A673 (cell line): ENCODE measurements around the gene PRR14L. TPM values are rescaled to one million over a fixed set of nuclear protein-coding genes. Genes with fewer than 3 reads are reported as not detected.

ENCODE experiments used
- BruUV-seq: library from RNA; stranded (reverse); fragments of 400-500 nt; replicated peaks from 2 replicates; lab custom pipeline; 2021; lab: Mats Ljungman, UMichigan
- CTCF ChIA-PET: fragments of 300-600 bp; sonication (Branson Sonifier 250); formaldehyde crosslinking; loops from one replicate; lab custom pipeline; 2022; ENCODE audit warnings: antibody characterized with exemption; lab: Charles Lee
- POLR2A ChIA-PET: fragments of 300-600 bp; sonication (Branson Sonifier 250); formaldehyde crosslinking; loops from one replicate; lab custom pipeline; 2022; ENCODE audit warnings: antibody characterized with exemption; ENCODE audit not compliant: low non-redundant PET; lab: Charles Lee
- DNase-seq: peaks from one replicate; pipeline ENCODE4 v3.0.0-alpha.2; 2015; ENCODE audit warnings: low spot score
- H3K27ac ChIP-seq: fragments of 200-600 bp; sonication (generic); 2 replicates; pipeline ENCODE4 v1.5.1; 2016; ENCODE audit warnings: mixed run types, low read depth, mild to moderate bottlenecking, mixed read lengths, antibody characterized with exemption, low read length; ENCODE audit not compliant: poor library complexity, severe bottlenecking
- H3K27me3 ChIP-seq: fragments of 200-600 bp; sonication (generic); replicated peaks from 2 replicates; pipeline ENCODE4 v1.6.1; 2017; ENCODE audit warnings: mixed run types, low read depth, mild to moderate bottlenecking, mixed read lengths, antibody characterized with exemption, low read length; ENCODE audit not compliant: insufficient read depth, poor library complexity
- H3K36me3 ChIP-seq: fragments of 200-600 bp; sonication (generic); 2 replicates; pipeline ENCODE4 v1.6.1; 2016; ENCODE audit warnings: mixed run types, mild to moderate bottlenecking, mixed read lengths, antibody characterized with exemption, low read length; ENCODE audit not compliant: insufficient read depth, poor library complexity, severe bottlenecking
- H3K4me1 ChIP-seq: fragments of 200-600 bp; sonication (generic); 2 replicates; pipeline ENCODE4 v1.6.1; 2017; ENCODE audit warnings: mixed run types, mild to moderate bottlenecking, mixed read lengths, antibody characterized with exemption, low read length; ENCODE audit not compliant: insufficient read depth, poor library complexity, severe bottlenecking
- H3K4me3 ChIP-seq: fragments of 200-600 bp; sonication (generic); 2 replicates; pipeline ENCODE4 v1.5.1; 2016; ENCODE audit warnings: low read depth, mixed run types, mild to moderate bottlenecking, mixed read lengths, low read length; ENCODE audit not compliant: poor library complexity, severe bottlenecking
- H3K9me3 ChIP-seq: fragments of 200-600 bp; sonication (generic); 2 replicates; pipeline ENCODE4 v1.6.1; 2016; ENCODE audit warnings: mixed run types, low read depth, mild to moderate bottlenecking, mixed read lengths, antibody characterized with exemption, low read length; ENCODE audit not compliant: poor library complexity, severe bottlenecking
- EZH2 ChIP-seq: fragments of 200-600 bp; sonication (generic); IDR thresholded peaks from 2 replicates; pipeline ENCODE4 v1.6.1; 2017; ENCODE audit warnings: borderline replicate concordance, low read depth, mild to moderate bottlenecking, mixed read lengths, antibody characterized with exemption, low read length; ENCODE audit not compliant: poor library complexity, severe bottlenecking
- intact Hi-C: fragments of 100-400 bp; cut with micrococcal nuclease; formaldehyde crosslinking; loops from one replicate; pipeline ENCODE4 v1.10.0; 2022; ENCODE audit not compliant: unreplicated experiment
- total RNA-seq: library from RNA; stranded (reverse); gene quantifications from 2 replicates; pipeline ENCODE4 v1.2.3, GENCODE V29; 2021
- TF ChIP-seq, protein P1 (sequence below): fragments of 300-800, 200-600 bp; sonication (generic); conservative IDR thresholded peaks from 2 replicates; pipeline ENCODE4 v1.5.1; 2017; ENCODE audit warnings: low read depth, mild to moderate bottlenecking, antibody characterized with exemption, low read length, moderate library complexity, mixed read lengths

Gene PRR14L
- total RNA-seq, 1 experiment from 2014 or later = 65.4 TPM

DNA sequence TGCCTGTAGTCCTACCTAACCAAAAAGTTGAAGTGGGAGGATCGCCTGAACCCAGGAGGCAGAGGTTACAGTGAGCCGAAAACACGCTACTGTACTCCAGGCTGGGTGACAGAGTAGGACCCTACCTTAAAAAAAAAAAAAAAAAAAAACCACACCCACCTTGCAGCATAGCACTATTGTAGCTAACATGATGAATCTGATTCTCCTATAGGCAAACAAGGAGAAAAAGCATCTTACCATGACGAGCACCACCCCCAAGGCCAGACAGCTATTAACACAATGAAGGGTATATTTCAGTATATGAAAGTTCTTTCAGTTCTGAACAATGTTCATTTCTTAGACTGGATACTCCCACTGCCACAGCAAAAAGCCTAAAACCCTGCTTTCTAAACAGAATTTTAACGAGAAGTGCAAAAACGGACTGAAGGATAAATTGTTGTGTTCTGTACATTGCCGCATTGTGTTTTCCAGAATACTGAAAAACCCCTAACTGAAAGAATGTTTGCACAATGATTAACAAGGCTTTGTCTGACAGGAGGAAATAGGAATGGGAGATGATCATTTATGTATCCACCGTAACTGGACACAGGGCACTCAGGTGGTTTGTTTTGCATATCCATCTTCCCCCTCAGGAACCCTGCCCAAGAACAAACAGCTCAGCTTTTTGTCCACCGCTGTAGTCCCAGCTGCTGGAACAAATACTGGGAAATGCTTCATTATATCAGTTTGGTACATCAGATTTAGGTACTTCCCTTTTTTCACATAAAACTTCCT lies 96.8 kb downstream of the PRR14L start:
- ChIA-PET POLR2A (no interaction called here), CTCF (no interaction called here)
- peaks cover 6% of the 10 kb centered on the region for H3K36me3 ChIP-seq
- intact Hi-C loops = no loop called here
- H3K9me3 ChIP-seq = no peaks in the 10 kb centered on the region
- no peak for TF ChIP-seq EZH2
- TF ChIP-seq, protein P1, sequence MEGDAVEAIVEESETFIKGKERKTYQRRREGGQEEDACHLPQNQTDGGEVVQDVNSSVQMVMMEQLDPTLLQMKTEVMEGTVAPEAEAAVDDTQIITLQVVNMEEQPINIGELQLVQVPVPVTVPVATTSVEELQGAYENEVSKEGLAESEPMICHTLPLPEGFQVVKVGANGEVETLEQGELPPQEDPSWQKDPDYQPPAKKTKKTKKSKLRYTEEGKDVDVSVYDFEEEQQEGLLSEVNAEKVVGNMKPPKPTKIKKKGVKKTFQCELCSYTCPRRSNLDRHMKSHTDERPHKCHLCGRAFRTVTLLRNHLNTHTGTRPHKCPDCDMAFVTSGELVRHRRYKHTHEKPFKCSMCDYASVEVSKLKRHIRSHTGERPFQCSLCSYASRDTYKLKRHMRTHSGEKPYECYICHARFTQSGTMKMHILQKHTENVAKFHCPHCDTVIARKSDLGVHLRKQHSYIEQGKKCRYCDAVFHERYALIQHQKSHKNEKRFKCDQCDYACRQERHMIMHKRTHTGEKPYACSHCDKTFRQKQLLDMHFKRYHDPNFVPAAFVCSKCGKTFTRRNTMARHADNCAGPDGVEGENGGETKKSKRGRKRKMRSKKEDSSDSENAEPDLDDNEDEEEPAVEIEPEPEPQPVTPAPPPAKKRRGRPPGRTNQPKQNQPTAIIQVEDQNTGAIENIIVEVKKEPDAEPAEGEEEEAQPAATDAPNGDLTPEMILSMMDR = no peak
- H3K27ac ChIP-seq = no peak overlapping the region
- BruUV-seq = no TSS peak
- no peak overlapping the region for H3K4me3 ChIP-seq
- DNase-seq = no peak
- no peaks in the 10 kb centered on the region for H3K27me3 ChIP-seq
- H3K4me1 ChIP-seq = no peaks in the 10 kb centered on the region

DNA sequence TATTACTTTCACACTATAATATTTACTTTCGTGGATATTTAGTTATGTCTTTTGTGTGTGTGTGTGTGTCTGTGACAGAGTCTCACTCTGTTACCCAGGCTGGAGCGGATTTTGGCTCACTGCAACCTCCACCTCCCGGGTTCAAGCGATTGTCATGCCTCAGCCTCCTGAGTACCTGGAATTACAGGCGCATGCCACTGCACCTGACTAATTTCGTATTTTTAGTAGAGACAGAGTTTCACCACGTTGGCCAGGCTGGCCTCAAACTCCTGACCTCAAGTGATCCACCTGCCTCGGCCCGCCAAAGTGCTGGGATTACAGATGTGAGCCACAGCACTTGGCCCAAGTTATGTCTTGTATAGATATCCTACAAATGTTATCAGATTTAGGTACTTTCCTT lies 97.8 kb downstream of the PRR14L start:
- no peak for TF ChIP-seq EZH2
- TF ChIP-seq, protein P1 = no peak
- no TSS peak for BruUV-seq
- Histone ChIP-seq H3K4me3 (no peak overlapping the region), H3K9me3 (no peaks in the 10 kb centered on the region), H3K36me3 (peaks cover 6% of the 10 kb centered on the region), H3K27me3 (no peaks in the 10 kb centered on the region), H3K27ac (no peak overlapping the region), H3K4me1 (no peaks in the 10 kb centered on the region)
- intact Hi-C loops = no loop called here
- ChIA-PET CTCF (no interaction called here), POLR2A (no interaction called here)
- no peak for DNase-seq

DNA sequence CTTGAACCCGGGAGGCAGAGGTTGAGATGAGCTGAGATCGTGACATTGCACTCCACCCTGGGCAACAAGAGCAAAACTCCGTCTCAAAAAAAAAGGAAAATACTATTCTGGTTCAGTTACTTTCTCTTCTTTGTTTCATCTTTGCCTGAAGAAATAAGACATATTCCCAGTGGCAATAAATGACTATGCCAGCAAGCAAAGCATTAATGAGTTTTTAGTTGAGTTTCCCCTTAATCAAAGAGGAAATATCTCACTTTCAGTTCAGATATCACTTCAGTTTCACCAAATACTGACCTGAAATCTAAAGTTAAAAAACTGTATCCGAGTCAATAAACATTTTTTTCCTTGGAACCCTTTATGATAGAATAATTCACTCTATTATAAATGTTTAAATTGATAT lies 98.3 kb downstream of the PRR14L start:
- intact Hi-C loops = no loop called here
- DNase-seq = no peak
- POLR2A ChIA-PET = no interaction called here
- Histone ChIP-seq H3K27me3 (no peaks in the 10 kb centered on the region), H3K36me3 (peaks cover 6% of the 10 kb centered on the region), H3K9me3 (no peaks in the 10 kb centered on the region), H3K27ac (no peak overlapping the region), H3K4me3 (no peak overlapping the region), H3K4me1 (no peaks in the 10 kb centered on the region)
- CTCF ChIA-PET = interaction anchor here (0.6 kb wide), 1 partner anchor 423 kb away, joined by 6 read pairs; no protein-coding TSS in a partner anchor
- no TSS peak for BruUV-seq
- TF ChIP-seq, protein P1 = no peak
- no peak for TF ChIP-seq EZH2
